RPMI8226 (cell line): ENCODE results near the gene GLI2.

ENCODE experiments used
- DNase-seq: peaks from one replicate; pipeline ENCODE4 v3.0.0-alpha.2; 2015

Gene GLI2

GRCh38 chr2:120759543-120760331 is 24.1 kb downstream of the GLI2 start:
- no peak for DNase-seq

- no peak for DNase-seq
These were observed 24.9 kb downstream of the GLI2 start for GRCh38 chr2:120760446-120761135.

DNA sequence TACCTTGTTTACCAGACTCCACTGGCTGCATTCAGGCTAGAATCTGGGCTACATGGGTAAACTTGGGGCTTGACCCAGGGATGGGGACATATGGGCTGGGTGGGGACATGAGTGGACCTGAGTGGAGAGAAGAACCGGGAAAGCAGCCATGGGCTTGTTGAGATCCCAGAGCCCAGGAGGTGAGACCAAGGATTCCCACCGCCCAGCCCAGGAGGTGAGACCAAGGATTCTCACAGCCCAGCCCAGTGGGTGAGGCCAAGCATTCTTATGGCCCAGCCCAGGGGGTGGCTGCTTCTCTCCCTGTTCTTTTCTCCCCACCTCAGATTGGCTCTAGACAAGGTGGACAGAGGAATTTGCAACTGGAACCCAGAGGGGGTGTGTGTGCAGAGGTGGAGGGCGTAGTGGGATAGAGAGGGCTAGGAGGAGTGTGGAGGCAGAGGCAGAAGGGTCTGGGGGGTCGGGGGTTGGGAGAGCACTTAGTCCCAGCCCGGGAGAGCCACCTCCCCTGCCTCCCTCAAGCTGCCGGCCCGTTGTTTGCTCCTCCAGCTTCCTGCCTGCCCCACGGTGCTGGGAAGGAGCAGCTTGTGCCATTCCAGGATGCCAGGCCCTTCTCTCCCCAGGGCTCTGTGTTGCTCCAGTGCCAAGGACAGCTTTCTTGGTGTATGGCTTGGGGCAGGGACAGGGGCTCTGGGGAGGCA is 25.6 kb downstream of the GLI2 start:
- DNase-seq = no peak

DNA sequence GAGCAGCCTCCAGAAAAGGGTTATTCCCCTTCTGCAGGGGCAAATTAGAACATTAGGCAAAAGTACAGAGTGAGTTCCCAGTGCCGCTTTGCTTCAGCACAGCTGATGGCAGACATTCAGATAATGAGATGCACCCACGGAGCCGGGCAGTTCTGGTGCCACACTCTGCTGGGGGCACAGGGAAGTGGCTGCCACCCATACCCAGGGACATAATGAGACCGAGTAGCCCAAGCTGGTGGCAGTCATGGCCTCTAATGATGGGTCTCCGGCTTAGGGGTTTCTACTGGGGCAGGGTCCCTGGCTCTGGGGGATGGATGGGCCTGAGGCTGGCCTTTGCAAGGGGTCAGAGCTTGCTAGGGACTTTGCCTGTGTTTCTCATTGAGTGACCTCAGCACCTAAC is 26.2 kb downstream of the GLI2 start:
- DNase-seq = no peak

- DNase-seq = no peak
These were observed 26.8 kb downstream of the GLI2 start for GRCh38 chr2:120762341-120763061.

DNA sequence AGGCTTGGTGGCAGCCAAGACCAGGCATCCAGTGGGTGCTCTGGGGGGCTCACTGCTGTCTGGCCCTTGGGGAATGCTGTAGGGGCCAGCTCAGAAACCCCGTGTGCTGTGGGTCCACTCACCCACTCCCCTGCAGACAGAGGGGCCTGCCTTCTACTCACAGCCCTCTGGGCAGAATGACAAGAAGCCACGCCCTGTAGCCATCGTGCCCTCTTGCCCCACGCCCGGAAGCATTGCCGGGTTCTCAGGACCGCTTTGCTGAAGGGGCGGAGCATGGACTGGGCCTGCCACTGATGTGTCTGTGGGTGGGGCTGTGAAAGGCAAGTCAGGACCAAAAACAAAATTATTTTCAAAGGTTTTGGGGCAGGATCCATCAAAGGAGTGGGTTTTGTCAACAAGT is 27.8 kb downstream of the GLI2 start:
- DNase-seq = no peak

GRCh38 chr2:120763931-120764330 is 28.3 kb downstream of the GLI2 start:
- DNase-seq = no peak

GRCh38 chr2:120764492-120764891 is 28.8 kb downstream of the GLI2 start:
- DNase-seq = no peak

DNA sequence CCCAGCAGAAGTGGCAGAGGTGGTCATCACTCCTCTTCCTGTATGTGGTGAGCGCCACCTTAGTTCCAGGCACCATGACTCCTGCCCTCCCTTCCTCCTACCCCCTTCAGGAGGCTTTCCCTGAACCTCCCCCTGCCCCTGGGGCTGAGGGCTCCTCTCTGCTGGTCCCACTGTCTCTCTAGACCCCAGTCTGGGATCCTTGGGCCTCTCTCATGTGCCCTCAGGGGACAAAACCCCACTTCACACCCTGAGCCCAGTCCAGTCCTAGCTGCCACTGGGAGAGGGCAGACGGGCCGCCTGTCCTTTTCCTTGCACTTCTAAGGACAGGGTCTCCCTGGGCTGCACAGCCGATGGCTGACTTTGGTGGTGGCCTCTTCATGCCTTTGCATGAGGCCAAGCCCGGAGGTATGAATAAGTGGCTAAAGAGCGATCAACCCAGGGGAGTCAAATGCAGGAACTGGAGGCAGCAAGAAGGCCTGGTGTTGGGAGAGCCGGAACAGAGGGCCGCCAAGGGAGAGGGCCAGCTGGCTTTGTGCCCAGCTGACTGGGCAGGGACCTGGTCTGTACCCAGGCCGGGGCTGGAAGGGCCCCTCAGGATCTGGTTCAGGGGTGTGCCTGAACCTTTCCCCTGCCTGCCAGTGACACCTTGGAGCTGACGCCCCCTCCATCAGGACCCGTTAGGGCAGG is 29.5 kb downstream of the GLI2 start:
- no peak for DNase-seq

GRCh38 chr2:120765678-120766469 is 30.2 kb downstream of the GLI2 start:
- no peak for DNase-seq

- DNase-seq = no peak
These were observed 31.0 kb downstream of the GLI2 start for GRCh38 chr2:120766470-120767351.

- DNase-seq = no peak
These were observed 31.9 kb downstream of the GLI2 start for GRCh38 chr2:120767486-120768005.

DNA sequence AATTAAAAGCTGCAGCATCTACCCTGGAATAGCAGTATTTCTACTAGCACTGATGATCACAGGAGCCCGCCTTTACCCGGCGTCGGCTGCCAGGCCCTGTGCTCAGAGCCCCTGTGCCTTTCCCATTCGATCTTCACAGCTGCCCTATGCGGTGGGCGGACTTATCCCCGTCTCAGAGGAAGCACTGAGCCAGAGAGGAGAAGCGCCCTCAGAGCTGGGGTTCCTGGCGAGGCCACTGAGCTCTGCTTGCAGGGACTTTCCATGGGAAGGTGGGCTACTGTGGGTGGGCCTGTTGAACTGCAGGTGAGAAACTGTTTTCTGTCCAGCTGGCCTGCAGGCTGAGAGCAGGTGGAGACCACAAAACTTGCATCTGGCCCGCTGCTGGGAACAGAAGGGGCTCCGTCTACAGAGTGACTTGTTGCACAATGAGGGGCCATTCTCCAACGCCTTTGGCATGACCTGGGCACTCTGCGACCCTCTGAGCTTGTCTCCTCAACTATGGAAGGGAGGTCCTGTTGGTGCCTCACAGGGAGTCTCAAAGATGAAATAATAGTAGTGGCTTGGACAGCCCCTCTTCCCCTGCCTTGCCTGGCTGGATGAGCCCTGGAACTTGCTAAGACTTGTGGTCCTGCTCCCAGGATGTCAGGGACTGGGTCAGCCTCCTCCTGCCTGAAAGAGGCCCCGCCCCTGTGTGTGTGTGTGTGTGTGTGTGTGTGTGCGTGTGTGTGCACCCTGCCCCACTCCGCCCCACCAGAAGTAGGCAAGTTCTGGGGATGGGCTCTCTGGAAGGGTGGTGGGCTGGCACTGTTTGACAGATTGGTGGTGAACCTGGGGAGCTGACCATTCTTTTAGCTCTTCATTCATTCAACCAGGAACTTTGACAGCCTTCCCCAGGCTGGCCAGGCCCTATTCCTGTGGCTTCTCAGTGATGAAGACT is 32.7 kb downstream of the GLI2 start:
- no peak for DNase-seq

- no peak for DNase-seq
These were observed 33.6 kb downstream of the GLI2 start for GRCh38 chr2:120769076-120769786.

GRCh38 chr2:120769787-120770120 is 34.1 kb downstream of the GLI2 start:
- no peak for DNase-seq

GRCh38 chr2:120770176-120770575 is 34.5 kb downstream of the GLI2 start:
- DNase-seq = no peak

GRCh38 chr2:120770641-120771040 is 35.0 kb downstream of the GLI2 start:
- no peak for DNase-seq

- DNase-seq = no peak
These were observed 35.6 kb downstream of the GLI2 start for GRCh38 chr2:120771111-120771780.
